AG09319 (cell line): ENCODE data around the gene ANO7.

Source experiments
- DNase-seq: peaks from one replicate; pipeline ENCODE4 v3.0.0-alpha.2; 2010; ENCODE audit warnings: low read depth; ENCODE audit errors: extremely low read depth
- CTCF ChIP-seq: IDR thresholded peaks from 2 replicates; pipeline ENCODE4 v1.5.1; 2011; ENCODE audit warnings: low read depth, mild to moderate bottlenecking, inconsistent platforms, low read length, moderate library complexity

Gene ANO7

DNA sequence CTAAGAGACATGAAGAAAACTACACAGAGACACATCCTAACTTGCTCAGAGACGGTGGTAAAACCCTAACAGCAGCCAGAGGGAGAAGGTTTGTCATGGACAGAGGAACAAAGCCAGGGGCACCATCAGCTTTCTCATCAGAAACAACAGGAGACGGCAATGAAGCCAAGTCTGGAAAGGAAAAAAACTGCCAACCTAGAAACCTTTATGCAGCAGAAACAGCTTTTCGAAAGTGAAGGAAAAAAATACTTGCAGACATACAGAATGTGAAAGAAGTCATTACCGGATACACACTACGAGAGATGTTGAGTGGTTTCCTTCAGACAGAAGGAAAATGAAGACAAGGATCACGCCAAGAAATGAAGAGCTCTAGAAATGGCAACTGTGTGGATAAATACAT, 55.9 kb downstream of the ANO7 start:
- no peak for DNase-seq
- TF ChIP-seq CTCF, result no peak

GRCh38 chr2:241248289-241248688, 59.8 kb downstream of the ANO7 start:
- no peak for TF ChIP-seq CTCF
- no peak for DNase-seq

GRCh38 chr2:241248897-241249296, 60.4 kb downstream of the ANO7 start:
- DNase-seq, result no peak
- no peak for TF ChIP-seq CTCF

DNA sequence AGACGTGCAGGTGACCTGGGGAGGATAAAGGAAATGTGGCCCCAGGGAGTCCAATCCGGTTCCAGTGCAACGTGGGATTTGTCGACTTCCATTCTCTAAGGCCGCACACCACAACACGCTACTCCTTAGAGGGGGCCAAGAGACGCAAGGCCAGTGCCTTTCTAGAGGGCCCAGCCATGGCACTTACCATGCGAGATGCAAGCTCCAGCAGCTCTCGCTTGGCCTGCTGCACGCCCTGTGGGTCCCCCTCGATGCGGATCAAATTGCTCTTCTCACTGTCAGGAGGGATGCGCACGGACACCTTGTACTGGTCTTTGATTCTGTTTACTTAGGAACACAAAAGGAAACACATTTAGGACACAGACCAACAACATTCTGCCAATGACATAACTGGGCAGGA, 61.2 kb downstream of the ANO7 start:
- TF ChIP-seq CTCF, result no peak
- no peak for DNase-seq

- DNase-seq, result no peak
- no peak for TF ChIP-seq CTCF
Observed at GRCh38 chr2:241252778-241253475, 64.5 kb downstream of the ANO7 start.

DNA sequence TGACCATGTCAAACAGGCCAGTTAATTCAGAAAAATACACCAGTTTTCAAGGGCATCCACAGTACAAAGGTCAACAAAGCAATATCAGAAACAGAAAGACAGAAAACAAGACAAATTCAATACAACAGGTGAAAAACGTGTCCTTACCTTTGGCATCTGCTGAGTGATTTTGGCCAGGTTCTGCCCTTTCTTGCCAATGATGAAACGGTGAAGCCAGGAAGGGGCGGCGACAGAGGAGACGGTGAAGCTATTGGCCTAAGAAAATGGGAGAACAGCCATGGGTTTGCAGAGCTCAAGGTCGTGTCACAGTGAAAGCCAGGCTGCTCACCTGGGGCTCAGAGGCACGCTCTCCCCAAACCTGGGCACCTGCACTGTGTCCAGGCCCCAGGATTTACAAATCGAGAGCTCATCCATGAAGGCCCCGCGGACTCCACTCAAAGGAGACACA, 66.5 kb downstream of the ANO7 start:
- no peak for DNase-seq
- no peak for TF ChIP-seq CTCF

GRCh38 chr2:241255542-241256167, 67.2 kb downstream of the ANO7 start:
- no peak for DNase-seq
- TF ChIP-seq CTCF, result no peak
